Measurements from ENCODE around the gene C4orf46.
"Not testable (repeated sequence)": the region's sequence is repeated elsewhere in the genome, so short reads cannot be mapped to it uniquely, and the experiment has no call there.

Gene C4orf46

DNA sequence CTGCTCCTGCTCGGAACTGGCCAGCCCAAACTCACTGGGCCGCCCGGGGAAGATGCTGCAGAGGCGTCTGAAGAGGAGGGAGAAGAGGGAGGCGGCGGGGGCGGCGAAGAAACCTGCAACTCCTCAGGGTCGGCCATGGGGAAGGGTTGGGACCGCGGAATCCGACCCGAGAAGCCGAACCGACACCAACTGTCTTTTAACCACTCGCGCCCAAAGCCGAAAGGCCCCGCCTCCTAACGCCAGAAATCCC, at the start of gene C4orf46:
Gene C4orf46 (minus strand): TSS at position 223 of the 250 bp plus-strand sequence. CDS start 86 bp downstream, at position 137.
- no peak for DNase-seq

DNA sequence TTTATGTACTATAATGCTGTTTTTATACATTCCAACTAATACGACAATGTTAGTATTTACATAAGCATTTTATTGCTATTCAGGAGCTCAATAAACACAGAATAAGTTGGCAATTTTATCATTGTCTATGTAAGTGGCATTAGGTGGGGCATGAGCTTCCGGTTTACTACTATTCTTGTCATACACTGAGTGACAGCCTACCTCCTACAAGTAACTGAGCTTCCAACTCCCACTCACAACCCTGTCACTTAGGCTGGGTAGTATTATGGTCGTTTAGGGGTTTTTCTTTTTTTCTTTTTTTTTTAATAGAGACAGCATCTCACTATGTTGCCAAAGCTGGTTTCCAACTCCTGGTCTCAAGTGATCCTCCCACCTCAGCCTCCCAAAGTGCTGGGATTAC, 44.1 kb upstream of the C4orf46 start:
- DNase-seq: no peak

DNA sequence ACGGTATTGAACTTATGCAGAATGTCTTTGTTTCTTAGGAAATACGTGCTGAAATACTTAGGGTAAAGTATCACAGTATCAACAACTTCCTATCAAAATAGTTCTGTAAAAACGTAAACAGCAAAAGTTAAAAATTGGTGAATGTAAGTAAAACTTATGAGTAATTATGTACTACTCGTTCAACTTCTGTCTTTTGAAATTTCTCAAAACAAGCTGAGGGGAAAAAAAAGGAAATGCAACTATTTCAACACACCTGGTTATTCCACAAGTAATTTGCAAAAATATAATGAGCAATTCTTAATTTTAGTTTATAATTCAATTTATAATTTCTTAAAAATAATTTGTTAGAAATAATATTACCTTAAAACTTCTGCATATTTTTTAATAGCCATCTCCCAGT, 43.2 kb upstream of the C4orf46 start:
- no peak for DNase-seq

DNA sequence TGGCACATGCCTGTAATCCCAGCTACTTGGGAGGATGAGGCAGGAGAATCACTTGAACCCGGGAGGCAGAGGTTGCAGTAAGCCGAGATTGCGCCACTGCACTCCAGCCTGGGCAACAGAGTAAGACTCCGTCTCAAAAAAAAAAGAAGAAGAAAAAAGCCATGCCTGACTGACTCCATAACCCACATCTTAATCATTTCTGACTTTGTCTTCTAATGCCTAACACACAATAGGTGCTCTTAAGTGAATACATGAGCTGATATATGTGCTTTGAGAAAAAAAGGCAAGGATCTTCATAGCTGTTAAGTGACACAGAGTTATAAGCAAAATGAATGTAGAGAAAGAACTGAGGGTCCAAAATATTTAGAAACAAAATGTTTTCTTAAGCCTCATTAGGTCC, 40.9 kb upstream of the C4orf46 start:
- DNase-seq: not testable (repeated sequence)

DNA sequence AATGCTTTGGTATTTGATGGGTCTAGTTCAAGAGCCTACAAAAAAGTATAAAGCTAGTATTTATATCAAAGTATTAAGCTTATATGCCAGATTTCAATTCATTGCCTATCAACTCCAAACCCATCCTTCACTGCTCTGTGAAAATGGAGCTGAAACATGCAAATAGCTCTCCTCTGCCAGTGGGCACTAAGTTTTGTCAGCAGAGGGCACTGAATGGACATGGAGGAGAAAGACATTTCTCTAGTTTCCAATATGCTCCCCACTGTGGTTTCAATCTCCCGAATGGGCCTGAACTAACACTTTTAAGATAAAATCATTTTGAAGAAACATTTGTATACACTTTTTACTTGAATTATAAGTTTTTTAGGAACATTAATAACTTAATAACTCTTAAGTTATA, 39.1 kb upstream of the C4orf46 start:
- no peak for DNase-seq

DNA sequence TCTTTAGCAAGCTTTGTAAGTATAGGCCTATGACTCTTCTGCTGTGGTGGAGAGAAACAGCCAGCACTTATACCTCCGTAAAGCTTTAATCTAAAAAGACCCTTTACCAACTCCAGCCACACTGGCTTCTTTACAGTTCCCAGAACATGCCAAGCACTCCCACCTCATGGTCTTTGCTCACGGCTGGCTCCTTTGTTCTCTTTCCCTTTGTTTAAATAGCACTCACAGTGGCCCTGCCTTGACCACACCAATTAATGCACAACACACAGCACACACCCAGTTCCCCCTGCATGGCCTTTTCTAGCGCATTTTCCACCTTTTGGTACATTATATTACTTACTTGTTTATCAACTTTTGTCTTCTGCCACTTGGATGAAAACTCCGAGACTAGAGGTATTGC, 32.6 kb upstream of the C4orf46 start:
- DNase-seq: no peak

DNA sequence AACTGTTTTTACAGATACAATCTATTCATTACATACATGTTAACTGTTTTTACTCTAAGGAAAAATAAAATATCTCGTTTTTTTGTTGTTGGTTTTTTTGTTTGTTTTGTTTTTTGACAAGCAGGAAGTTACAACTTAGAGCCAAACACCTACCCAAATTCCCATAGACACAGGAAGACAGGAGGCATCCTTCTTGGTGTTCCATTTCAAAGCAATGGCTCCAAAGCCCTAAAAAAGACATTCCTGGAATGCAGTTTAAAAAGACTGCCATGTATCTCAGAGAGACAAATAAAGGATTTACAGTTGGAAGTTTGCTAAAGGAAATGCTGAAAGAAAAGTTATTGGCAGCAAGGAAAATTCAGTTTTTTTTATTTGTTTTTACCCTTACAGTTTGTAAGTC, 17.1 kb upstream of the C4orf46 start:
- no peak for DNase-seq

DNA sequence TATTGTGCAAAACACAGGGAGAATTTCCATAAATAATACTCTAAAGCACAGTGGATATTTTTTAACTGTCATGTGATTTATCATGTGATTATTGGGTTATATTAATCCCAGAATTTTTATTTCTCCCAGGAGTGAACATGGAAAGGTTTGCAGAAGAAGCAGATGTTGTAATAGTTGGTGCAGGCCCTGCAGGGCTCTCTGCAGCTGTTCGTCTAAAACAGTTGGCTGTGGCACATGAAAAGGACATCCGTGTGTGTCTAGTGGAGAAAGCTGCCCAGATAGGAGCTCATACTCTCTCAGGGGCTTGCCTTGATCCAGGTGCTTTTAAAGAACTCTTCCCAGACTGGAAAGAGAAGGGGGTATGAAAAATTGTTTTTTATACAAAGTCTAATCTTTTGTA, 10.4 kb upstream of the C4orf46 start:
- DNase-seq: no peak

DNA sequence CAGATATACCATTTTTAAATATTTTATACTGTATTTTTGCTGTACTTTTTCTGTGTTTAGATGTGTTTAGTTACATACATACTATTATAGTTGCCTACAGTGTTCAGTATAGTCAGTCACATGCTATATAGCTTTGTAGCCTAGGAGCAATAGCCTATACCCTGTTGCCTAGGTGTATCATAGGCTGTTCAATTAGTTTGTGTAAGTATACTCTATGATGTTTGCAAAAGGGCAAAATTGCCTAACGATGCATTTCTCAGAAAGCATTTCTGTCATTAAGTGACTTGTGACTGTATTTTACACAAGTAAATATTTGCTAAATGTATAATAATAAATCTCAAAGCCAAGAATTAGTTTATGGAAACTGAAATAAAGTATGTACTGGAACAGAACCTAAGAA, 9.9 kb upstream of the C4orf46 start:
- DNase-seq: no peak

DNA sequence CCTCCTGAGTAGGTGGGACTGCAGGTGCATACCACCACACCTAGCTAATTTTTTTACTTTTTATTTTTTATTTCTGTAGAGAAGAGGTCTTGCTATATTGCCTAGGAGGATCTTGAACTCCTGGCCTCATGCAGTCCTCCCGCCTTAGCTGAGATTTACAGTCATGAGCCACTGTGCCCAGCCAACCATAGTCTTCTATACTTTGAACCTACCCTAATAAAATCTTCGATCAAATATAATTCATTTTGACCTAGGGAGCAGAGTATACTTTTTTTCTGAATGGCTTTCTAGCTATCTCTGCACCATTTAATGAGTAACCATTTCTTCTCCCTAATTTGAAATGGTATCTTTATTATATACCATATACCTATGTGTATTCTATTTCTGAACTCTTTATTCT, 7.1 kb upstream of the C4orf46 start:
- no peak for DNase-seq

DNA sequence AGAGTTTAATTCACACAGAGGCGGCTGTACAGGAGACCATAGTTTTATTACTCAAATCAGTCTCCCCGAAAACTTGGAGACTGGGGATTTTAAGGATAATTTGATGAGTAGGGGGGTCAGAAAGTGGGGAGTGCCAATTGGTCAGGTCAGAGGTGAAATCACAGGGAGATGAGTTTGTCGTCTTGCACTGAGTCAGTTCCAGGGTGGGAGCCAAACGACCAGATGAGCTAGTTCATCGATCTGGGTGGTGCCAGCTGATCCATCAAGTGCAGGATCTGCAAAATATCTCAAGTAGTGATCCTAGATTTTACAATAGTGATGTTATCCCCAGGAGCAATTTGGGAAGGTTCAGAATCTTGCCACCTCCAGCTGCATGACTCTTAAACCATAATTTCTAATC, 4.4 kb upstream of the C4orf46 start:
- DNase-seq: no peak

DNA sequence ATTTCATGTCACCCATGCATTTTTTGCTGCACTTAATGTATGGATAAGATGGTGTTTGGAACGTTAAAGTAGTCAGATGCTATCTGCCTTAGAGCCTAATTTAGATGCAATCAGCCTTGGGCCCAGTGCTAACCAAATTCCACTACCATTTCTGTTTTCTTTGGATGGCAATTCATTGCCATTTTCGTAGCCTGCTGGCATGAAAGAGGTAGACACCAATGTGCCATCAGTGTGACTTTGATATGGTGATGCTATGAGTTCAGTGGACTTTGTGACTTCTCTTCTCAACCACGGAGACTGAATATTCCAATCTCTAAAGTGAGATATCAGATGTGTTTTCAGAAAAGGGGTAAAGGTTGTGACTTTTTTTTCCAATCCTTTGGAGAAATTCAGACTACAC, 1.9 kb upstream of the C4orf46 start:
- no peak for DNase-seq

DNA sequence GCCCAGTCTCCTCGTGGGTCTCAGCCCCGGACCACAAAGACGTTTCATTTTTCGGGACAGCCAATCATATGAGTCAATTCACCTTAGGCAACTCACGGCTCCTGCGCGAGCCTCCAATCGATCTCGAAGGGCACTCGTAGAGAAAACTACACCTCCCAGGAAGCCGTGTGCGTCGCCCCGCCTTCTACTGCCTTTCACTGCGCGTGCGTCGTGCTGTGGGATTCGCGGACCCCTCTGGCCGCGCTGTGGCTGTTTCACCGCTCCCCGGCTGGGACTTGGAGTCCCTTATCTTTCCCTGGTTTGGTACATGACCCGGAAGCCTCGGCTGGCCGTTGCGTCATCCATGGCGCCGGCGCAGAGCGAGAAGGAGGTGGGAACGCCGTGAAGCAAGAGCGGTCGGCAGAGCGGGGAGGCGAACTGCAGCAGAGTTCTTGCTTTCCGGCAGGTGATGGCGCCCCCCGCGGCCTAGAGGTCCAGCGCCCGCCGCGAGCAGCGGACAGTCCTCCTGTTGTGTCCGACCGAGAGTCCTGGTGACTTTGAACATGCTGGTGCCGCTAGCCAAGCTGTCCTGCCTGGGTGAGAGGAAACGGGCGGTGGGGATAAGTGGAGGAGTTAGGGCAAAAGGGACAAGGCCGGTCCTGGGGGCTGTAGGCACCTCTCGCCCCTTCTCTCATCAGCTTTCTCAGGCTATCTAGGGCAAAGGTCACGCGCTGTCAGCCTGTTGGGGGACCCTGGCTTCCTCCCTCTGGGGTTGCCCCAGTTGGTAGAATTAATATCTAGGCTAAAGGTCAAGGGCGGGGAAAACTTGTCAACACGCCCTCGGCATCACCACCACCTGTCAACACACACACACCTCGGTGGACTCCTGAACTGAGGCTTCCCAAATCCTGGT, 474 bp upstream of the C4orf46 start, which contains the start of gene ETFDH:
Gene ETFDH (plus strand): TSS at position 382 of the 892 bp plus-strand sequence. CDS start 161 bp downstream, at position 543.
- peak; percentile 97 to 98 for DNase-seq

DNA sequence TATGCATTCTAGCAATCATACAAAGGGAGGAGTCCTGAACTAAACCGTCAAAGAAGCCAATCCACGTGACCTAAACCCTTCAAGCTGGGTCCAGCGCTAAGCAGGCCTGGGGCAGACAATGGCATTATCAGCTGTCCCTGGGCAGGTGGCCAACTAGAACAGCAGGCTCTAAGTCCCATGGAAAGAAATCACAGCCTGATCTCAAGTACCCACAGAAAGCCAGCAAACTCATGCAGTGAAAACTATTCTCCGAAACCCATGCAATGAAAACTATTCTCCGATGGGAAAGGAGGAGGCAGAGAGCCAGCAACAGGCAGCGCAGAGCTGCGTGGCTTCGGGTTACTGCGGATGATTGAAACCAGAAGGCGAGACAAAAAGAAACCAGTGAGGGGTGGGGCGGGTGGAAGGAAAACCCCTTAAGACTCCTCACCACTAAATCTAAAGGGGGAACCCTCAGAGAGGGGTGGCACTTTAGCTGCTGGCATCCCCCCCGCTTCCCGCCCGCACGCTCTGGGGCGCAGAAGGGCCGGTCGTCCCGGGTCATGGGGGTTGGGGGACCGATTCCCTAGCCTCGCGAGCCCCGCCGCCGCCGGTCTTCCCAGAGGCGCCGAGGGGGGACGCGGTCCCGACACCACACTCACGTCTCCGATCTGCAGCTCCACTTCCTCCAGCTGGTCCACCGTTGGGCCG, 567 bp downstream of the C4orf46 start:
- DNase-seq: peak; percentile 23 to 35

DNA sequence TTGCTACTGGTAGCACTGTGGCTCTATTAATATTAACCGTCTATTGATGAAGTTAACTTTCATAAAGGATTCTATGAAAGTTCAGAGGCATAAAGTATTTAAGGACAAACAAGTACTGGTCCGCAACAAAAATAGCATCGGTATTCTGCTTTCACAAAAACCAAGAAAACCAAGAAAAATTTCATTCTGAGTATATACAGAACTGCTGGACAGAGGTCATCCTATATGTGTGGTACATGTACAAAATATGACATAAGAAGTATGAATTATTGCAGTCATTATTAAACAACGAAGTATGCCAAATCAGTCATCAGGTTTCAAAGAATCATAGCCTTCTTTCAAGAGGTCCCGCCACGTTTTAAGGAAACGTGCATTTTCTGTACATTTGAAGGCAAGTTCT, 2.4 kb downstream of the C4orf46 start:
- DNase-seq: no peak

DNA sequence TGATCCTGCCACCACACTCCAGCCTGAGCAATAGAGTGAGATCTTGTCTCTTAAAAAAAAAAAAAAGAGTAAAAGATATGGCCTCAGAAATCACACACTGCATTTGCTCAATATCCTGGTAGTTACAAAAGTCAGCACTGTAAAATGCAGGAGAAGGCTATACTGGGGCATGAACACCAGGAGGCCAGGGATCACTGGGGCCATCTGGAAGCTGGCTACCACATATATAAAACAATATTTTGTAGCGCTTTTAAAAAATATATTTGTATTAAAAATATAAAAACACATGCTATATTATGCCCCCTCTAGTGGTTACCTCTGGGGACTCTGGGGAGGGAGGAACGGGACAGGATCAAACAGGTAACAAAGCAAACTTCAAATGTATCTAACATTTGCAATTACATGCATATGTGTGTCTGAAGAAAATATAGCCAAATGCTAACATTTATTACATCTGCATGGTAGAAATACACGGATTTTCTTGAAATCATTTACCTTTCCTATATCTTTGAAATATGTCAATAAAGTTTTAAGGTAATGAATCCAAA, 4.0 kb downstream of the C4orf46 start:
- DNase-seq: no peak

DNA sequence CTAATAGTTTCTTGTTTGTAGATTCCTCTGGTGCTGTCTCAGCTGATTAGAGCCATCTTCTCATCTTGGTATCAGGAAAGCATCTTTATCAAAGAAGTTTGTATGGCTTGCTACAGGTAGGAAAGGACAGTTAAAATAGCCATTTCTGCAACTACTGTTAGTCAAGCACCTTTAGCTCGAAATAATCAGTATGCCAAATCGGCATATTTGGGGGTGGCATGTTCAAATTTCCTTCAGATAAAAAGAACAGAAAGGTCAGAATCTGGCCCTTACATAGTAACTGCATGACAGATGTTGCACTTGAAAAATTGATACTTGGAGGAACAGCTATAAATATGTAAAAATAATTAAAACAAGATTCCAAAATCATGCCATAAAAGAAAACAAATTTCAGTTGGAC, 4.8 kb downstream of the C4orf46 start:
- no peak for DNase-seq

DNA sequence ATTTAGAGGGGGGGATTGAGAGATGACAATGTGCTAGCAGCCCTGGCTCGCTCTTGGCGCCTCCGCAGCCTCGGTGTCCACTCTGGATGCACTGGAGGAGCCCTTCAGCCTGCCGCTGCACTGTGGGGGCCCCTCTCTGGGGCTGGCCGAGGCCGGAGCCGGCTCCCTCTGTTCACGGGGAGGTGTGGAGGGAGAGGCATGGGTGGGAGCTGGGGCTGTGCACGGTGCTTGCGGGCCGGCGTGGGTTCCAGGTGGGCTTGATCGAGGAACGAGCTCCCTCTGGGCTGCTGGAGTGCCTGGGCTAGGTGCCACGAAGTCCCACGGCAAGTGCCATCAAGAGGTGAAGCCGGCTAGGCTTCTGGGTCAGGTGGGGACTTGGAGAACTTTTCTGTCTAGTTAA, 6.9 kb downstream of the C4orf46 start:
- no peak for DNase-seq

DNA sequence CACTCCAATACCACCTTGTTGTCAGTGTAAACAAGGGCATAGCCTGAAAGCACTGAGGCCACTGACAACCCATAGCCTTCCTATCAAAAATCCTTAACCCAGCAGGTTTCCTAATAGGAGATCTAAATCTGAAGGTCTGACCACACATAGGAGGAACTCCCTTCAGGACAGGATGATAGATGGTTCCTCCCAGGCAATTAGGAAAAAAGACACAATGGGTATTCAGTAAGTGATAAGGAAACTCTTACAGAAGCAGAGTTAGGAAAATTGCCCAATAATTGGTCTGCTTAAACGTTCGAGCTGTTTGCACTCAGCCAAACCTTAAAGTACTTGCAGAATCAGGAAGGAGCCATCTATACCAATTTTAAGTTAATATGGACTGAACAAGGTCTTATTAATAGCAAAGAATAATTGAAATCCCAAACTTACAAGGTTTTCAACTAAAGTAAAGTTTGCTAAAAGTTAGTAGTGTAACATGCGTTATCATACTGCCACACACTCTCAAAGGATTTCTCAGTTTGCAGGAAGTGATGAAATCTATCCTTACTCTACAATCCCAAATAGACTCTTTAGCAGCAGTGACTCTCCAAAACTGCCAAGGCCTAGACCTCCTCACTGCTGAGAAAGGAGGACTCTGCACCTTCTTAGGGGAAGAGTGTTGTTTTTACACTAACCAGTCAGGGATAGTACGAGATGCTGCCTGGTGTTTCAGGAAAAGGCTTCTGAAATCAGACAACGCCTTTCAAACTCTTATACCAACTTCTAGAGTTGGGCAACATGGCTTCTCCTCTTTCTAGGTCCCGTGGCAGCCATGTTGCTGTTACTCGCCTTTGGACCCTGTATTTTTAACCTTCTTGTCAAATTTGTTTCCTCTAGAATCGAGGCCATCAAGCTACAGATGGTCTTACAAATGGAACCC, 7.7 kb downstream of the C4orf46 start:
- DNase-seq: not testable (repeated sequence)

DNA sequence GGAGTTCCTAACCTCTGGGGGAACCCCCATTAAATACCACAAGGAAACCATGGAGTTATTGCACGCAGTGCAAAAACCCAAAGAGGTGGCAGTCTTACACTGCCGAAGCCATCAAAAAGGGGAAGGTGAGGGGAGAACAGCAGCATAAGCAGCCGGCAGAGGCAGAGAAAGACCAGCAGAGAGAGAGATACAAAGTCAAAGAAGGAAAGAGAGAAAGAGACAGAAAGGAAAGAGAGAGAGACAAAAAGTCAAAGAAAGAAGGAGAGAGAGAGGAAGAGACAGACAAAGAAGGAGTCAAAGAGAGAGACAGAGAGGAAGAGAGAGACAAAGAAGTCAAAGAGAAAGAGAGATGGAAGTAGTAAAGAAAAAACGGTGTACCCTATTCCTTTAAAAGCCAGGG, 8.4 kb downstream of the C4orf46 start:
- DNase-seq: not testable (repeated sequence)

DNA sequence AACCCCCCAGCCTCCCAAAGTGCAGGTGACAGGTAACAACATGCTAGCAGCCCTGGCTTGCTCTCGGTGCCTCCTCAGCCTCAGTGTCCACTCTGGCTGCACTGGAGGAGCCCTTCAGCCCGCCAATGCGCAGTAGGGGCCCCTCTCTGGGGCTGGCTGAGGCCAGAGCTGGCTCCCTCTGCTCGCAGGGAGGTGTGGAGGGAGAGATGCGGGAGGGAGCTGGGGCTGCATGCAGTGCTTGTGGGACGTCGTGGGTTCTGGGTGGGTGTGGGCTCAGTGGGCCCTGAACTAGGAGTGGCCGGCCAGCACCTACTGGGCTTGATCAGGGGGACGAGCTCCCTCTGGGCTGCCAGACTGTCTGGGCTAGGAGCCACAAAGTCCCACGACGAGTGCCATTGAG, 14.4 kb downstream of the C4orf46 start:
- no peak for DNase-seq

DNA sequence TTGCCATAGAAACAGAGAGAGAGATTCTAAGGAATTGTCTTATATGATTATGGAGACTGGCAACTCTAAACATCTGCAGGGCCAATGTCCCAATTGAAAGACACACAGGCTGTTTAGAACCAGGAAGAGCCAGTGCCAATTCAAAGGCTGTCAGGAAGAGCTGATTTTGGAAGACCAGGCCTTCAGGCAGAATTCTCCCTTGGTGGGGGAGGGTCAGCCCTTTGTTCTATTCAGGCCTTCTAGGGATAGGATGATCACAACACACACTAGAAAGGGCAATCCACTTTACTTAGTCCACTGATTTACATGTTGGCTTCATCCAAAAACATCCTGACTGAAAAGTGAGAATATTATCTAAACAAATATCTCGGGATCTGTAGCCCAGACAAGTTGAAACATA, 15.2 kb downstream of the C4orf46 start:
- no peak for DNase-seq

DNA sequence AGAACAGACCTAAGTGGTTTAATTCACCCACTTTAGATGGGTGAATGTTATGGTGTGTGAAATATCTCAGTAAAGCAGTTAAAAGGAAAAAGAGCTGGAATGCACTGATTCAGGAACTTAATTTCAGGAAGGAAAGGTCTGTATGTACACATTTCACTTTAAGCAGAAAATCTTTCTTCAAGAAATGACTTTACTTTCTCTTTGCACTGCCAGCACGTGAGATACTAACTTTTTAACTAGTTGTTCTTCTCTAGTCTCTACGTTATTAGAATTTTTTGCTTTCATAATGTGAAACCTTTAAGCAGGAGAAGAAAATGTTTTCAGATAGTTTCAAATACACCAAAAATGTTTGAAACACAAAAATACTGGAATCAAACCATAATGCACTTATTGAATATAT, 18.8 kb downstream of the C4orf46 start:
- DNase-seq: no peak

Measured in activated CD4-positive, alpha-beta T cell treated with anti-CD3 and anti-CD28 coated beads, Interleukin-2, amount 50 U/mL, for 4 hours (primary cell).